H1 (cell line): ENCODE results near the gene ARMH4. TPM values are rescaled to one million over a fixed set of nuclear protein-coding genes. Genes with fewer than 3 reads are reported as not detected.
A peak's percentile ranks its signal among the peaks of the same experiment; 100 is the strongest.

ENCODE experiments used
- ASH2L ChIP-seq: fragments of 200-600, 300-600 bp; sonication (generic); IDR thresholded peaks from one replicate; pipeline ENCODE4 v1.7.1; 2017; ENCODE audit warnings: low read length
- CEBPB ChIP-seq: IDR thresholded peaks from 2 replicates; pipeline ENCODE4 v1.6.1; 2012; ENCODE audit warnings: low read depth, low read length
- E2F6 ChIP-seq: IDR thresholded peaks from 2 replicates; pipeline ENCODE4 v1.6.1; 2012; ENCODE audit warnings: inconsistent platforms
- EP300 ChIP-seq, 2 experiments: IDR thresholded peaks; 1 replicate in 1 of 2; 2 replicates in 1 of 2; pipeline ENCODE4 v1.6.1; 2011 to 2012; ENCODE audit warnings: low read depth in 2 of 2, low read length in 2 of 2, mild to moderate bottlenecking in 2 of 2, borderline replicate concordance in 1 of 2, inconsistent platforms in 1 of 2, moderate library complexity in 1 of 2
- GABPA ChIP-seq: IDR thresholded peaks from 2 replicates; pipeline ENCODE4 v1.6.1; 2011; ENCODE audit warnings: mild to moderate bottlenecking, low read length, moderate library complexity, borderline replicate concordance; ENCODE audit not compliant: insufficient read depth
- HDAC2 ChIP-seq, 2 experiments: fragments of 300-600 bp in 1 of 2; sonication (generic) in 1 of 2; IDR thresholded peaks; 2 replicates each; pipeline ENCODE4 v1.6.1; 2011 to 2012; ENCODE audit warnings: low read depth in 2 of 2, low read length in 2 of 2, mild to moderate bottlenecking in 2 of 2, moderate library complexity in 2 of 2, borderline replicate concordance in 1 of 2, inconsistent platforms in 1 of 2
- HDAC6 ChIP-seq: IDR thresholded peaks from one replicate; pipeline ENCODE4 v1.7.1; 2012; ENCODE audit warnings: low read depth, mild to moderate bottlenecking, inconsistent platforms, low read length, moderate library complexity
- JUN ChIP-seq: IDR thresholded peaks from 2 replicates; pipeline ENCODE4 v1.6.1; 2011; ENCODE audit warnings: low read depth, mild to moderate bottlenecking, improper control_type of control experiment, low read length
- POU5F1 ChIP-seq: IDR thresholded peaks from 2 replicates; pipeline ENCODE4 v1.6.1; 2011; ENCODE audit warnings: low read depth, mild to moderate bottlenecking, low read length, moderate library complexity
- RBBP5 ChIP-seq: IDR thresholded peaks from 2 replicates; pipeline ENCODE4 v1.7.1; 2012; ENCODE audit warnings: low read depth, mild to moderate bottlenecking, inconsistent platforms, low read length, moderate library complexity, borderline replicate concordance
- SIX5 ChIP-seq: IDR thresholded peaks from 2 replicates; pipeline ENCODE4 v1.6.1; 2011; ENCODE audit warnings: mild to moderate bottlenecking, low read depth, low read length
- SRF ChIP-seq: IDR thresholded peaks from 2 replicates; pipeline ENCODE4 v1.6.1; 2011; ENCODE audit warnings: mild to moderate bottlenecking, low read depth, low read length, moderate library complexity
- TAF7 ChIP-seq: optimal IDR thresholded peaks from 2 replicates; pipeline ENCODE3; 2011; ENCODE audit warnings: low read depth, mild to moderate bottlenecking, inconsistent platforms, low read length, moderate library complexity, borderline replicate concordance
- YY1 ChIP-seq: IDR thresholded peaks from 2 replicates; pipeline ENCODE4 v1.6.1; 2011; ENCODE audit warnings: low read depth, mild to moderate bottlenecking, low read length
- polyA plus RNA-seq, 7 experiments: library from polyadenylated mRNA; depleted of rRNA in 3 of 7; stranded (reverse) in 5 of 7; unstranded in 2 of 7; fragments of >200 nt in 5 of 7; fragments of 200-250 nt in 2 of 7; gene quantifications; 1 replicate in 5 of 7; 2 replicates in 1 of 7; 4 replicates in 1 of 7; pipeline versions ENCODE4 v1.2.1 to v1.2.3, GENCODE V29; 2011 to 2013; ENCODE audit warnings: missing spikeins in 2 of 7, mixed read lengths in 2 of 7
- total RNA-seq: library from RNA; stranded (reverse); fragmentation: NEBNext Ultra II Directional; extraction: Animal tissue kit (Norgen Biotek cat#: 25700); gene quantifications from 2 replicates; pipeline ENCODE4 v1.2.1, GENCODE V29; 2021
- TF ChIP-seq, protein P1 (sequence below): IDR thresholded peaks from 2 replicates; pipeline ENCODE4 v1.6.1; 2012; ENCODE audit warnings: low read length, inconsistent platforms
- TF ChIP-seq, protein P2 (sequence below), 3 experiments: IDR thresholded peaks; 1 replicate in 2 of 3; 2 replicates in 1 of 3; pipeline versions ENCODE4 v1.5.1 to v1.6.1; 2011; ENCODE audit warnings: low read length in 3 of 3, mild to moderate bottlenecking in 3 of 3, inconsistent platforms in 2 of 3, low read depth in 1 of 3, moderate library complexity in 1 of 3; ENCODE audit not compliant: insufficient read depth in 1 of 3; ENCODE audit errors: control extremely low read depth in 1 of 3

Gene ARMH4
- total and polyA plus RNA-seq, 2 of the 8 experiments (the other 6 are each of a cell fraction or from before 2014, with no cell fraction given), result 7.1 to 25.4 TPM

DNA sequence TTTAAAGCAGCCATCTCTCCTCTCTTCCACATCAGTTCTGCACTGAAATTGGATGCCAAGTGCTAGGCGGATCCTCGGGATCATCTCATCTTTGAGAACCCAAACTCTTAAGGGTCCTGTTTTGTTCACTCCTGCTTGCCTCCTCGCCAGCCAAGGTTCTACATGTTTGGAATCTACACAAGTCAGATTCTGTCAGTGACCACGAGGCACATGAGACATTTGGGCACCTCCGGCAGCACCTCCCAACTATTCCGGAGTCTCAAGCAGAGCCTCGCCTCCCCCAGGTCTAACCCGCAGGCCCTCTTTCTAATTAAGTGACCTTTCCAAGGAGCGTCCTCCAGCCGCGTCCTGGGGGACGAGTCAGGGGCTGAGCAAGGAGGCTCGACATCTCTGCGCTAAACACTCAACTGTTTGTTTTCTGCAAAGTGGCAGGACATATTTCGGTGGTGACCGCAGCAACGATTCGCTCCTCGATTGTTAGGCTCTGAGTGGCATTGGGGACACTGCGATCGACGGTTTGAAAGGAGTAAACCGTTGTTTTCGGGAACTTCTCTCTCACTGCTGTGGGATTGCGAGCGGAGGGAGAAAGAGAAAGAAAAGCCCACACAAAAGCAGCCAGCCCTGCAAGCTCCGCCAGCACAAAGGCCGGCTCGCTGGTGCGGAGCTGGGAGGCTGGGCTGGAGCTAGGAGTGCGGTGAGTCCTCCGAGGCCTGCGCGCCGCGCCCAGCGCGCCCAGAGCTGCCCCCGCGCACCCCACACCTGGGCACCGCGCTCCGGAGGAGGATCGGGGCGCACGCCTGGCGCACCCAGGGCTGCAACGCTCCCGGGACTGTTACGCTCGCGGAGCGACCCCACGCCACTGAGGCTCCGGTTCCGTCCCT, 640 bp downstream of the ARMH4 start (continued):
- TF ChIP-seq RBBP5 (no peak; the same call in 1 of the 2 replicates), CEBPB (no peak), TAF7 (no peak), POU5F1 (no peak), HDAC2 (IDR thresholded peaks at IDR 0.05; ENCODE audit: borderline replicate concordance in 1 of 2, low read depth in 2 of 2, low read length in 2 of 2) (0 out of 4 replicates have a peak, but pooled peaks of 1 of the 2 experiments have one; percentile 57), EP300 (IDR thresholded peaks at IDR 0.05; ENCODE audit: borderline replicate concordance in 1 of 2, low read depth in 2 of 2, low read length in 2 of 2) (no peak), SRF (no peak), SIX5 (no peak), E2F6 (no peak), JUN (no peak), GABPA (no peak), YY1 (no peak), HDAC6 (no peak), ASH2L (peak; percentile 92)
- TF ChIP-seq, protein P1, sequence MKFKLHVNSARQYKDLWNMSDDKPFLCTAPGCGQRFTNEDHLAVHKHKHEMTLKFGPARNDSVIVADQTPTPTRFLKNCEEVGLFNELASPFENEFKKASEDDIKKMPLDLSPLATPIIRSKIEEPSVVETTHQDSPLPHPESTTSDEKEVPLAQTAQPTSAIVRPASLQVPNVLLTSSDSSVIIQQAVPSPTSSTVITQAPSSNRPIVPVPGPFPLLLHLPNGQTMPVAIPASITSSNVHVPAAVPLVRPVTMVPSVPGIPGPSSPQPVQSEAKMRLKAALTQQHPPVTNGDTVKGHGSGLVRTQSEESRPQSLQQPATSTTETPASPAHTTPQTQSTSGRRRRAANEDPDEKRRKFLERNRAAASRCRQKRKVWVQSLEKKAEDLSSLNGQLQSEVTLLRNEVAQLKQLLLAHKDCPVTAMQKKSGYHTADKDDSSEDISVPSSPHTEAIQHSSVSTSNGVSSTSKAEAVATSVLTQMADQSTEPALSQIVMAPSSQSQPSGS, result no peak
- TF ChIP-seq, protein P2, sequence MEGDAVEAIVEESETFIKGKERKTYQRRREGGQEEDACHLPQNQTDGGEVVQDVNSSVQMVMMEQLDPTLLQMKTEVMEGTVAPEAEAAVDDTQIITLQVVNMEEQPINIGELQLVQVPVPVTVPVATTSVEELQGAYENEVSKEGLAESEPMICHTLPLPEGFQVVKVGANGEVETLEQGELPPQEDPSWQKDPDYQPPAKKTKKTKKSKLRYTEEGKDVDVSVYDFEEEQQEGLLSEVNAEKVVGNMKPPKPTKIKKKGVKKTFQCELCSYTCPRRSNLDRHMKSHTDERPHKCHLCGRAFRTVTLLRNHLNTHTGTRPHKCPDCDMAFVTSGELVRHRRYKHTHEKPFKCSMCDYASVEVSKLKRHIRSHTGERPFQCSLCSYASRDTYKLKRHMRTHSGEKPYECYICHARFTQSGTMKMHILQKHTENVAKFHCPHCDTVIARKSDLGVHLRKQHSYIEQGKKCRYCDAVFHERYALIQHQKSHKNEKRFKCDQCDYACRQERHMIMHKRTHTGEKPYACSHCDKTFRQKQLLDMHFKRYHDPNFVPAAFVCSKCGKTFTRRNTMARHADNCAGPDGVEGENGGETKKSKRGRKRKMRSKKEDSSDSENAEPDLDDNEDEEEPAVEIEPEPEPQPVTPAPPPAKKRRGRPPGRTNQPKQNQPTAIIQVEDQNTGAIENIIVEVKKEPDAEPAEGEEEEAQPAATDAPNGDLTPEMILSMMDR (IDR thresholded peaks at IDR 0.05; ENCODE audit: control extremely low read depth in 1 of 3, insufficient read depth in 1 of 3, low read depth in 1 of 3, low read length in 3 of 3), result no peak
